Neural crest cell (in vitro differentiated cells): ENCODE measurements around the gene MAGIX. TPM values are rescaled to one million over a fixed set of nuclear protein-coding genes. Genes with fewer than 3 reads are reported as not detected.

Experiments used
- DNase-seq: peaks from one replicate; pipeline ENCODE4 v3.0.0; 2021; ENCODE audit warnings: low read depth, mixed read lengths, low spot score
- H3K27ac Mint-ChIP-seq: one replicate; pipeline ENCODE4 v1.8.0; 2021; ENCODE audit warnings: mild to moderate bottlenecking, mixed read lengths; ENCODE audit not compliant: unreplicated experiment
- H3K27me3 Mint-ChIP-seq: 2 replicates; pipeline ENCODE4 v1.8.0; 2021; ENCODE audit warnings: low read depth, mild to moderate bottlenecking, mixed read lengths
- H3K36me3 Mint-ChIP-seq: 2 replicates; pipeline ENCODE4 v1.8.0; 2021; ENCODE audit warnings: low read depth, mild to moderate bottlenecking, mixed read lengths
- H3K4me1 Mint-ChIP-seq: 2 replicates; pipeline ENCODE4 v1.8.0; 2021; ENCODE audit warnings: mixed read lengths
- H3K4me3 Mint-ChIP-seq: one replicate; pipeline ENCODE4 v1.8.0; 2021; ENCODE audit warnings: mild to moderate bottlenecking, mixed read lengths
- H3K9me3 Mint-ChIP-seq: 2 replicates; pipeline ENCODE4 v1.8.0; 2021; ENCODE audit warnings: mixed read lengths
- CTCF ChIP-seq: fragments of 200-600 bp; sonication (generic); conservative IDR thresholded peaks from 2 replicates; pipeline ENCODE4 v1.5.0; 2021; ENCODE audit warnings: antibody characterized with exemption, mild to moderate bottlenecking
- total RNA-seq: library from RNA; stranded (reverse); gene quantifications from 2 replicates; pipeline ENCODE4 v1.2.1, GENCODE V29; 2021

The MAGIX gene
- total RNA-seq, 1 donor from 2014 or later: 1.6 TPM

DNA sequence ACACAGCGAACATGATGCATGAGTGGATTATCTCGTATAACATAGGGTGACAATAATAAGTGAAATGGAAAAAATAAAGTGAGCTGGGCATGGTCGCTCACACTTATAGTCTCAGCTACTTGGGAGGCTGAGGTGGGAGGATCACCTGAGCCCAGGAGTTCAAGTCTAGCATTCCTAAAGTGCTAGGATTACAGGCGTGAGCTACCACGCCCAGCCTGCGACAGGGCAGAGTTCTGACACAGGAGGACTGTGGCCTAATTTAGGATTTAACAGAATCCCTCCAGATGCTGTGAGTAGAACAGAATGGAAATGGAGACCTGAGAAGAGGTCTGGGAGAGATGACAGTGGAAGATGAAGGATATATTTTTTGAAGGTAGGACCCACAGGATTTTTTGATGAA, 27.0 kb downstream of the MAGIX start:
- Mint-ChIP-seq H3K36me3 (no peaks in the 10 kb centered on the region), H3K9me3 (peaks cover 2% of the 10 kb centered on the region), H3K4me3 (peak overlapping the region; percentile 13), H3K27me3 (no peaks in the 10 kb centered on the region), H3K4me1 (peaks cover 14% of the 10 kb centered on the region), H3K27ac (no peak overlapping the region)
- DNase-seq: no peak
- no peak for TF ChIP-seq CTCF

DNA sequence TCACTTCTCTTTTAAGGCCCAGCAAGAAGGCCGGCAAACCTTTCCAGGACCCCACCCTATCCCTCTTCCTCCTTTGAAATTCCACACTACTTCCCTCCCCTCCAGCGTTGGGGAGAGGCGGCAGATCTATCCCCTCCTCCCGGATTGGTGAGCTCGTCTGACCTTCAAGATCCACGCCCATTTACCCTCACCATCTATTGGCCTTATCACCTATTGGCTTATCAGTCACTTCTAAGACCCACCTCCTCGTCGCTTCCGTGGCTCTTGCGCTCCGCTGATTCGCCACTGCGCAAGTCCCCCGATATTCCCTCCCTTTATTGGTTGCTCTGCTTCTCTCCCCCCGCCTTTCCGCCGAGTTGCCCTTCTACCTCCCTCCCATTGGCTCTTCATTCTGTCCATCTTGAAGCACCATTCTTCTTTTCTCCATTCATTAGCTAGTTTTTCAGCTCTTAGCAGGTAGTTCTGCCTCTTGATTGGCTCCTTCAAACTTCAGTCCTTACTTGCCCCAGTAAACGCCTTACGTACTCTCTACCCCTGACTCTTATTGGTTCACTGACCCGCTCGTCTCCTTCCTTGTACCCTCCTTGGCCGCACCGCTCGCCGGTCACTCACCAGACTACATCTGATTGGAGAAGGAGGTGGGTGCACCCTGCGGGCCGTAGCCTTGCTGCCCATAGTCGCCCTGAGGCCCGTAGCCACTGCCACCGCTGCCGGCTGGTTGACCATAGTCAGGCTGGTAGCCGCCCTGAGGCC, 28.4 kb downstream of the MAGIX start:
- DNase-seq: peak; percentile 65
- no peak for TF ChIP-seq CTCF
- Mint-ChIP-seq H3K27ac (no peak overlapping the region), H3K27me3 (no peaks in the 10 kb centered on the region), H3K4me3 (peak overlapping the region; percentile 82), H3K9me3 (peaks cover 2% of the 10 kb centered on the region), H3K36me3 (no peaks in the 10 kb centered on the region), H3K4me1 (peaks cover 10% of the 10 kb centered on the region)

DNA sequence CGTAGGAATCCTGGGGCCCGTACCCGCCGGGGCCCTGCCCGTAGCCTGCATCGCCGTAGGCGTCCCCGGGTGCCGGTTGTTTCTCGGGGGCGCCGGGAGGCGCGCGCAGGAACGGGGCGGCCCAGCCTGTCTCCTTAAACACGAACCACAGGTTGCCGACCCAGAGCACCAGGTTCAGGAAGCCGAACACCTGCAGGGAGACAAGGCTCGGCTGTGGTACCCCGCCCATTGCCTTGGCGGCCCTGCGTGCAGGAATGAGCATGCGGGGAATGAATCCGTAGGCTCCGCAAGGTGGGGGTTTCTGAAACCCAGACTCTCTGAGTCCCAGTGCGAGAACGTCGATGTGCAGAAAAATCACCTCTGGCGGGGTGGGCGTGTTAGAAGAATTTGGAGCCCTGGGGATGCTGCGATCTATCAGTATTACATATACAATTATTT, 29.0 kb downstream of the MAGIX start:
- Mint-ChIP-seq H3K27me3 (no peaks in the 10 kb centered on the region), H3K27ac (no peak overlapping the region), H3K4me3 (peak overlapping the region; percentile 85), H3K9me3 (peaks cover 2% of the 10 kb centered on the region), H3K36me3 (no peaks in the 10 kb centered on the region), H3K4me1 (peaks cover 10% of the 10 kb centered on the region)
- no peak for DNase-seq
- TF ChIP-seq CTCF: no peak

DNA sequence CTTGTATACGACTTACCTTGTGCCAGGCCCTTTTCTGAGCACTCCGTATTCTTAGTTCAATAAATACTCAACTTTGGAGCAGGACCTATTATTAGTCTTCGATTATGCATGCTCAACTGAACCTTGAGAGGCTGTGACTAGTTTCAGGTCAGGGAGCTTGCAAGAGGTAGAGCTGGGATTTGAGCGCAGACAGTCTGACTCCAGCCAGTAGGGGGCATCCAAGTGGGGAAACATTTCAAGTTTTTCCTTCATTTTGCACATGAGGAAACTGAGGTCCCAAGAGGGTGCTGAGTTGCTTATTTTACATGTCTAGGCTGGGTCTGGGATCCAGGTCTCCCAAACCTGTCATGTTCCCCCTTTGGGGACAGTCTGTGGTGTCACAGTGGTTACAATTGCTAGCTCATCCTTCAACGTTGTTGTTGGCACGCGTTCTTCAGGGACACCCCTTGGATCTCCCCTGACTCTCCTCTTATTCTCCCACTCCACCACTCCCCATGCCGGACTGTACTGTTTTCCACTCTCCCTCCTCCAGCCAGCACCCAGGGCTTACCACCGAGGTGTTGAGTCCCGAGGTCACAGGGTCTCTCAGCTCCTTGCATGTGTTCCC, 30.3 kb downstream of the MAGIX start:
- peak overlapping the region; percentile 76 for H3K4me3 Mint-ChIP-seq
- peaks cover under 1% of the 10 kb centered on the region for H3K27me3 Mint-ChIP-seq
- H3K36me3 Mint-ChIP-seq: no peaks in the 10 kb centered on the region
- peaks cover 2% of the 10 kb centered on the region for H3K9me3 Mint-ChIP-seq
- DNase-seq: peak; percentile 25
- TF ChIP-seq CTCF: peak; percentile 63
- no peak overlapping the region for H3K27ac Mint-ChIP-seq
- H3K4me1 Mint-ChIP-seq: peaks cover 10% of the 10 kb centered on the region

DNA sequence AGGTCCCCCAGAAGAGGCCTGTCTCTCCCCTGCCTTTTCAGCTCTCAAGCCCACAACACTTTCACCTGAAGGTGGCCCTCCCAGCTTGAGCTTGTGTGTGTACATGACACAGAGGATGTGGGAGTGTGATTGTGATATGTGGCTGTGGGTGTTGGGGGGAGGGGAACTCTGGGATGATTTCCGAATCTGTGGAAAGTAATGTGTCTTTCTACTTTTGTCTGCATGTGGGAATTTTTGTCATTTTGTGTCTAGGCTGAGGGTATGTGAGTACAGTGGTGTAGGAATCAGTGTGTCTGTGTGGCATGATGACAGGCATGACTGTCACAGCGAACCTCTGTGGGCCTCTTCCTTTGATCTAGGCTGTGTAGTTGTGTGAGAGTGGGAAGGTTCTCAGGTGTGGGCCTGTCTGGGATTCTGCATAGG, 31.0 kb downstream of the MAGIX start:
- TF ChIP-seq CTCF: no peak
- Mint-ChIP-seq H3K27ac (no peak overlapping the region), H3K4me1 (peaks cover 15% of the 10 kb centered on the region), H3K9me3 (peaks cover 2% of the 10 kb centered on the region), H3K36me3 (no peaks in the 10 kb centered on the region), H3K4me3 (peak overlapping the region; percentile 11), H3K27me3 (peaks cover 8% of the 10 kb centered on the region)
- DNase-seq: no peak
